Tibial artery (tissue), 4 donors: Measurements from ENCODE around the gene PPIL3.
"Not testable (repeated sequence)": the region's sequence is repeated elsewhere in the genome, so short reads cannot be mapped to it uniquely, and the experiment has no call there.

ENCODE experiments used
- DNase-seq, 2 donors: peaks; one replicate each; pipeline ENCODE4 v3.0.0-alpha.2; 2019
- H3K27ac ChIP-seq, 2 donors: fragments of 200-600 bp; sonication (generic) in 1 of 2; 1 replicate in 1 of 2; 2 replicates in 1 of 2; pipeline ENCODE4 v1.5.1; 2018 to 2019; ENCODE audit warnings: mild to moderate bottlenecking in 1 of 2
- H3K27me3 ChIP-seq, 2 donors: fragments of 200-600 bp; sonication (generic) in 1 of 2; one replicate each; pipeline versions ENCODE4 v1.5.1 to v1.6.0; 2016 to 2019
- H3K36me3 ChIP-seq, 3 donors: fragments of 200-600 bp; sonication (generic) in 2 of 3; one replicate each; pipeline ENCODE4 v1.5.1; 2016 to 2019; ENCODE audit warnings: mild to moderate bottlenecking in 2 of 3
- H3K4me1 ChIP-seq, 4 donors: fragments of 200-600 bp; sonication (generic) in 2 of 4; 1 replicate in 3 of 4; 2 replicates in 1 of 4; pipeline ENCODE4 v1.5.1; 2016 to 2019
- H3K4me3 ChIP-seq, 2 donors: fragments of 200-600 bp; sonication (generic) in 1 of 2; 1 replicate in 1 of 2; 2 replicates in 1 of 2; pipeline ENCODE4 v1.5.1; 2018 to 2019; ENCODE audit warnings: mild to moderate bottlenecking in 2 of 2
- H3K9me3 ChIP-seq, 3 donors: fragments of 200-600 bp; sonication (generic) in 1 of 3; one replicate each; pipeline ENCODE4 v1.5.1; 2016 to 2019
- CTCF ChIP-seq, 2 experiments: fragments of 200-600 bp in 1 of 2; fragments of 450-650 bp in 1 of 2; IDR thresholded peaks; one replicate each; pipeline ENCODE4 v1.5.1; 2017 to 2019; ENCODE audit warnings: antibody characterized with exemption in 2 of 2, mild to moderate bottlenecking in 1 of 2, moderate library complexity in 1 of 2
- intact Hi-C: fragments of 100-400 bp; cut with DNase I; formaldehyde crosslinking; loops from one replicate; pipeline ENCODE4 v1.15.0; 2023; ENCODE audit warnings: low total_unique reads

Gene PPIL3

GRCh38 chr2:200909958-200910357 lies 21.1 kb upstream of the PPIL3 start:
- DNase-seq, result no peak
- Histone ChIP-seq H3K4me3 (no peak overlapping the region), H3K36me3 (peaks cover 28 to 81% (median 60%) of the 10 kb centered on the region in 3 donors), H3K27me3 (no peaks in the 10 kb centered on the region), H3K27ac (no peak overlapping the region), H3K4me1 (no peaks in the 10 kb centered on the region), H3K9me3 (no peaks in the 10 kb centered on the region)
- intact Hi-C loops, result loop anchor here (10.0 kb wide), 1 partner anchor 265 kb away; no protein-coding TSS in a partner anchor
- no peak for TF ChIP-seq CTCF (IDR thresholded peaks at IDR 0.05)

GRCh38 chr2:200905618-200906296 lies 16.9 kb upstream of the PPIL3 start:
- Histone ChIP-seq H3K4me1 (no peaks in the 10 kb centered on the region), H3K4me3 (no peak overlapping the region), H3K9me3 (no peaks in the 10 kb centered on the region), H3K27me3 (no peaks in the 10 kb centered on the region), H3K36me3 (peaks cover 20 to 71% (median 50%) of the 10 kb centered on the region in 3 donors), H3K27ac (no peak overlapping the region)
- peak; percentile 29 to 73 for DNase-seq
- TF ChIP-seq CTCF (IDR thresholded peaks at IDR 0.05), result peak; percentile 44 to 53
- intact Hi-C loops, result loop anchor here (10.0 kb wide), 1 partner anchor 269 kb away; no protein-coding TSS in a partner anchor

- no peak overlapping the region for H3K27ac ChIP-seq
These were observed 12.7 kb upstream of the PPIL3 start for GRCh38 chr2:200901459-200902072.

GRCh38 chr2:200899482-200899881 lies 10.6 kb upstream of the PPIL3 start:
- H3K4me3 ChIP-seq, result no peak overlapping the region
- intact Hi-C loops, result loop anchor here (10.0 kb wide), 1 partner anchor 175 kb away; the partner anchor contains the start of genes HYCC2 and NDUFB3
- no peaks in the 10 kb centered on the region for H3K27me3 ChIP-seq
- H3K36me3 ChIP-seq, result peaks cover 50 to 83% (median 65%) of the 10 kb centered on the region in 3 donors
- H3K27ac ChIP-seq, result no peak overlapping the region
- H3K9me3 ChIP-seq, result no peaks in the 10 kb centered on the region
- DNase-seq, result no peak
- TF ChIP-seq CTCF (IDR thresholded peaks at IDR 0.05), result no peak
- no peaks in the 10 kb centered on the region for H3K4me1 ChIP-seq

More at GRCh38 chr2:200901459-200902072, 12.7 kb upstream of the PPIL3 start:
- peak in 1 of 2 donors; percentile 77 for DNase-seq
- Histone ChIP-seq H3K4me3 (no peak overlapping the region), H3K27me3 (no peaks in the 10 kb centered on the region), H3K4me1 (no peaks in the 10 kb centered on the region), H3K36me3 (peaks cover 39 to 78% (median 70%) of the 10 kb centered on the region in 3 donors), H3K9me3 (no peaks in the 10 kb centered on the region)
- TF ChIP-seq CTCF (IDR thresholded peaks at IDR 0.05), result peak; percentile 63 to 70
- intact Hi-C loops, result loop anchor here (10.0 kb wide), 1 partner anchor 273 kb away; no protein-coding TSS in a partner anchor

- H3K27ac ChIP-seq, H3K27me3 ChIP-seq, H3K9me3 ChIP-seq, H3K4me3 ChIP-seq, H3K4me1 ChIP-seq, DNase-seq, intact Hi-C loops: not testable (repeated sequence)
- H3K36me3 ChIP-seq, result peaks cover 47 to 86% (median 72%) of the 10 kb centered on the region in 3 donors
These were observed 7.1 kb downstream of the PPIL3 start for GRCh38 chr2:200881715-200882249.
